Colonic mucosa (tissue), 4 donors: ENCODE results near the gene PHLPP2. TPM values are rescaled to one million over a fixed set of nuclear protein-coding genes. Genes with fewer than 3 reads are reported as not detected.
A peak's percentile ranks its signal among the peaks of the same experiment; 100 is the strongest.

Source experiments
- DNase-seq: peaks from one replicate; pipeline ENCODE4 v3.0.0-alpha.2; 2020
- H3K27ac ChIP-seq: fragments of 200-600 bp; one replicate; pipeline ENCODE4 v1.8.0; 2021
- H3K27me3 ChIP-seq: fragments of 200-600 bp; one replicate; pipeline ENCODE4 v1.8.0; 2021
- H3K36me3 ChIP-seq: fragments of 200-600 bp; one replicate; pipeline ENCODE4 v1.8.0; 2021
- H3K4me1 ChIP-seq: fragments of 200-600 bp; one replicate; pipeline ENCODE4 v1.8.0; 2021; ENCODE audit warnings: mild to moderate bottlenecking
- H3K4me3 ChIP-seq: fragments of 200-600 bp; one replicate; pipeline ENCODE4 v1.8.0; 2021
- H3K9ac ChIP-seq, 2 donors: one replicate each; pipeline ENCODE4 v1.7.0; 2013; ENCODE audit warnings: control low read depth in 2 of 2, low read depth in 2 of 2, low read length in 2 of 2
- H3K9me3 ChIP-seq: fragments of 200-600 bp; one replicate; pipeline ENCODE4 v1.8.0; 2021
- CTCF ChIP-seq: fragments of 200-600 bp; IDR thresholded peaks from one replicate; pipeline ENCODE4 v1.8.0; 2022; ENCODE audit warnings: antibody characterized with exemption, mild to moderate bottlenecking
- intact Hi-C: fragments of 100-400 bp; cut with DNase I; formaldehyde crosslinking; loops from one replicate; pipeline ENCODE4 v1.14.1; 2022
- total RNA-seq, 2 donors: library from RNA; stranded (reverse); fragmentation: NEBNext Ultra II Directional in 1 of 2; extraction: Animal tissue kit (Norgen Biotek cat#: 25700) in 1 of 2; gene quantifications; one replicate each; pipeline ENCODE4 v1.2.1, GENCODE V29; 2021
- donor health status: healthy.
- donor health status: DM: no; HTN: no; CAD: no.
- donor health status: DM: no; HTN: no; CAD: no.

The PHLPP2 gene
- 10 to 100 TPM; 23.5 to 53.1 TPM for total RNA-seq

GRCh38 chr16:71724320-71724751 lies at the start of gene PHLPP2:
PHLPP2 (minus strand) TSS chr16:71724701; CDS start chr16:71714795, 9,906 bp downstream.
- Histone ChIP-seq H3K27ac (peak within 1 kb of the TSS; percentile 92), H3K4me3 (peak within 1 kb of the TSS; percentile 86), H3K4me1 (peaks cover 2% of the 10 kb centered on the region), H3K27me3 (no peaks in the 10 kb centered on the region), H3K9me3 (no peaks in the 10 kb centered on the region), H3K9ac (peak within 1 kb of the TSS; percentile 68 to 88), H3K36me3 (no peaks in the 10 kb centered on the region)
- DNase-seq, result no peak
- intact Hi-C loops, result no loop called here
- TF ChIP-seq CTCF, result no peak

- intact Hi-C loops, result no loop called here
- Histone ChIP-seq H3K4me3 (no peak overlapping the region), H3K9ac (no peak overlapping the region), H3K27me3 (no peaks in the 10 kb centered on the region), H3K36me3 (no peaks in the 10 kb centered on the region), H3K4me1 (no peaks in the 10 kb centered on the region), H3K9me3 (no peaks in the 10 kb centered on the region), H3K27ac (no peak overlapping the region)
- TF ChIP-seq CTCF, result no peak
- DNase-seq, result no peak
These were observed 47.1 kb upstream of the PHLPP2 start for GRCh38 chr16:71771571-71771970.

- Histone ChIP-seq H3K27me3 (no peaks in the 10 kb centered on the region), H3K9ac (no peak overlapping the region), H3K9me3 (no peaks in the 10 kb centered on the region), H3K4me1 (no peaks in the 10 kb centered on the region), H3K36me3 (no peaks in the 10 kb centered on the region), H3K27ac (no peak overlapping the region), H3K4me3 (no peak overlapping the region)
- DNase-seq, result no peak
- no peak for TF ChIP-seq CTCF
- intact Hi-C loops, result no loop called here
These were observed 44.7 kb upstream of the PHLPP2 start for GRCh38 chr16:71769222-71769621.

- no peaks in the 10 kb centered on the region for H3K9me3 ChIP-seq
- H3K27ac ChIP-seq, result no peak overlapping the region
- H3K4me1 ChIP-seq, result no peaks in the 10 kb centered on the region
- no peak overlapping the region for H3K9ac ChIP-seq
- H3K36me3 ChIP-seq, result peaks cover 3% of the 10 kb centered on the region
- no peaks in the 10 kb centered on the region for H3K27me3 ChIP-seq
- no peak for TF ChIP-seq CTCF
- H3K4me3 ChIP-seq, result no peak overlapping the region
- intact Hi-C loops, result no loop called here
- no peak for DNase-seq
These were observed 42.8 kb upstream of the PHLPP2 start for GRCh38 chr16:71767060-71767900.

- Histone ChIP-seq H3K9ac (no peak overlapping the region), H3K4me3 (no peak overlapping the region), H3K9me3 (no peaks in the 10 kb centered on the region), H3K27me3 (no peaks in the 10 kb centered on the region), H3K27ac (no peak overlapping the region), H3K4me1 (no peaks in the 10 kb centered on the region), H3K36me3 (peaks cover 11% of the 10 kb centered on the region)
- TF ChIP-seq CTCF, result no peak
- no peak for DNase-seq
- intact Hi-C loops, result no loop called here
These were observed 37.7 kb upstream of the PHLPP2 start for GRCh38 chr16:71762186-71762585.
